IMR-90 (cell line): Measurements from ENCODE around the gene ITIH4. TPM values are rescaled to one million over a fixed set of nuclear protein-coding genes. Genes with fewer than 3 reads are reported as not detected.

Experiments
- ATAC-seq: fragments of 200-7000 bp; cut with Tn5 transposase; 2 replicates; pipeline ENCODE4 v1.9.1; 2020; ENCODE audit warnings: low read depth, mild to moderate bottlenecking, moderate library complexity
- BruUV-seq: library from RNA; stranded (reverse); fragments of 400-500 nt; replicated peaks from 2 replicates; lab custom pipeline; 2021; lab: Mats Ljungman, UMichigan
- CTCF ChIA-PET: fragments of 300-600 bp; formaldehyde crosslinking; extraction: SDS; loops from one replicate; lab custom pipeline; 2021; ENCODE audit warnings: antibody characterized with exemption; lab: Yijun Ruan, JAX
- POLR2A ChIA-PET: fragments of 300-600 bp; sonication (Branson Sonifier 250); formaldehyde crosslinking; loops from one replicate; lab custom pipeline; 2022; ENCODE audit warnings: antibody characterized with exemption; ENCODE audit not compliant: unreplicated experiment; lab: Charles Lee
- DNase-seq: peaks from one replicate; pipeline ENCODE4 v3.0.0; 2013
- H2AFZ ChIP-seq: replicated peaks from 2 replicates; pipeline ENCODE3; 2013; ENCODE audit warnings: low read length, mild to moderate bottlenecking; ENCODE audit not compliant: poor library complexity
- H2AK5ac ChIP-seq: 2 replicates; pipeline ENCODE4 v1.6.1; 2013; ENCODE audit warnings: low read depth, low read length, inconsistent platforms
- H2AK9ac ChIP-seq: replicated peaks from 2 replicates; pipeline ENCODE3; 2013; ENCODE audit warnings: mild to moderate bottlenecking, low read depth, low read length, moderate library complexity; ENCODE audit not compliant: poor library complexity
- H2BK120ac ChIP-seq: 2 replicates; pipeline ENCODE4 v1.6.1; 2013; ENCODE audit warnings: low read depth, low read length, inconsistent platforms
- H2BK15ac ChIP-seq: 3 replicates; pipeline ENCODE4 v1.6.1; 2013; ENCODE audit warnings: low read depth, low read length, inconsistent platforms
- H2BK20ac ChIP-seq: 2 replicates; pipeline ENCODE4 v1.6.1; 2013; ENCODE audit warnings: low read depth, mild to moderate bottlenecking, inconsistent platforms, low read length, moderate library complexity
- H2BK5ac ChIP-seq: 2 replicates; pipeline ENCODE4 v1.6.1; 2013; ENCODE audit warnings: mild to moderate bottlenecking, low read depth, low read length, inconsistent platforms; ENCODE audit not compliant: poor library complexity, severe bottlenecking
- H3K14ac ChIP-seq: replicated peaks from 2 replicates; pipeline ENCODE4 v1.6.1; 2013; ENCODE audit warnings: low read depth, low read length, inconsistent platforms
- H3K18ac ChIP-seq: 2 replicates; pipeline ENCODE4 v1.6.1; 2013; ENCODE audit warnings: low read depth, low read length, control low read depth
- H3K23ac ChIP-seq: 2 replicates; pipeline ENCODE4 v1.6.1; 2013; ENCODE audit warnings: low read depth, low read length, inconsistent platforms
- H3K27ac ChIP-seq: 2 replicates; pipeline ENCODE4 v1.5.1; 2013; ENCODE audit warnings: mild to moderate bottlenecking, control low read depth, low read length; ENCODE audit not compliant: insufficient read depth
- H3K27me3 ChIP-seq: 2 replicates; pipeline ENCODE4 v1.6.1; 2013; ENCODE audit warnings: low read length; ENCODE audit not compliant: control insufficient read depth, insufficient read depth
- H3K36me3 ChIP-seq: 2 replicates; pipeline ENCODE4 v1.6.1; 2013; ENCODE audit warnings: low read length, mixed read lengths; ENCODE audit not compliant: control insufficient read depth, insufficient read depth
- H3K4ac ChIP-seq: 2 replicates; pipeline ENCODE4 v1.6.1; 2013; ENCODE audit warnings: low read depth, low read length, inconsistent platforms
- H3K4me1 ChIP-seq: 2 replicates; pipeline ENCODE4 v1.6.1; 2013; ENCODE audit warnings: low read length, mixed read lengths; ENCODE audit not compliant: control insufficient read depth, insufficient read depth
- H3K4me2 ChIP-seq: 2 replicates; pipeline ENCODE4 v1.6.1; 2013; ENCODE audit warnings: low read depth, mild to moderate bottlenecking, control low read depth, low read length, moderate library complexity
- H3K4me3 ChIP-seq: 2 replicates; pipeline ENCODE4 v1.5.1; 2013; ENCODE audit warnings: low read depth, mild to moderate bottlenecking, control low read depth, low read length, moderate library complexity; ENCODE audit not compliant: insufficient read depth
- H3K56ac ChIP-seq: 2 replicates; pipeline ENCODE4 v1.6.1; 2013; ENCODE audit warnings: low read length, inconsistent platforms; ENCODE audit not compliant: insufficient read depth; ENCODE audit errors: extremely low read depth
- H3K79me1 ChIP-seq, 2 experiments: 2 replicates each; pipeline ENCODE4 v1.6.1; 2013; ENCODE audit warnings: low read length in 2 of 2, inconsistent platforms in 1 of 2, low read depth in 1 of 2
- H3K9ac ChIP-seq: 2 replicates; pipeline ENCODE4 v1.6.1; 2013; ENCODE audit warnings: low read depth, low read length, control low read depth
- H3K9me1 ChIP-seq: 2 replicates; pipeline ENCODE4 v1.6.1; 2013; ENCODE audit warnings: low read length, inconsistent platforms; ENCODE audit not compliant: insufficient read depth
- H3K9me3 ChIP-seq: 2 replicates; pipeline ENCODE4 v1.6.1; 2013; ENCODE audit warnings: low read length; ENCODE audit not compliant: control insufficient read depth, insufficient read depth
- H4K20me1 ChIP-seq: 2 replicates; pipeline ENCODE4 v1.6.1; 2013; ENCODE audit warnings: low read length, inconsistent platforms; ENCODE audit not compliant: insufficient read depth
- H4K5ac ChIP-seq: 2 replicates; pipeline ENCODE4 v1.6.1; 2013; ENCODE audit warnings: mild to moderate bottlenecking, low read depth, low read length, control low read depth
- H4K8ac ChIP-seq, 2 experiments: 2 replicates each; pipeline ENCODE4 v1.6.1; 2013; ENCODE audit warnings: low read depth in 2 of 2, low read length in 2 of 2, control low read depth in 1 of 2, inconsistent platforms in 1 of 2
- H4K91ac ChIP-seq: 2 replicates; pipeline ENCODE4 v1.6.1; 2013; ENCODE audit warnings: low read depth, low read length, inconsistent platforms; ENCODE audit not compliant: insufficient read depth
- BHLHE40 ChIP-seq: fragments of 150-350 bp; IDR thresholded peaks from 2 replicates; pipeline ENCODE4 v1.6.1; 2016; ENCODE audit warnings: mild to moderate bottlenecking, low read depth, low read length
- CEBPB ChIP-seq: IDR thresholded peaks from 2 replicates; pipeline ENCODE4 v1.6.1; 2012; ENCODE audit warnings: low read depth, low read length, improper control_type of control experiment
- NFE2L2 ChIP-seq: fragments of 150-350 bp; IDR thresholded peaks from 2 replicates; pipeline ENCODE4 v1.6.1; 2016; ENCODE audit warnings: low read depth, mild to moderate bottlenecking, low read length
- RAD21 ChIP-seq: IDR thresholded peaks from 2 replicates; pipeline ENCODE4 v1.6.1; 2012; ENCODE audit warnings: low read length, improper control_type of control experiment
- RCOR1 ChIP-seq: IDR thresholded peaks from 2 replicates; pipeline ENCODE4 v1.6.1; 2012; ENCODE audit warnings: mild to moderate bottlenecking, low read length, improper control_type of control experiment; ENCODE audit not compliant: insufficient replicate concordance
- RFX5 ChIP-seq: IDR thresholded peaks from 2 replicates; pipeline ENCODE4 v1.8.0; 2012; ENCODE audit warnings: low read depth, mild to moderate bottlenecking, low read length, moderate library complexity
- SMC3 ChIP-seq: fragments of 150-350 bp; IDR thresholded peaks from 2 replicates; pipeline ENCODE4 v1.6.1; 2016; ENCODE audit warnings: low read depth, mild to moderate bottlenecking, antibody characterized with exemption, low read length, moderate library complexity
- WGBS, 2 experiments: methylation state at CpG; one replicate each; pipeline versions ENCODE4 v1.1.5 to v1.1.7; 2013; ENCODE audit warnings: missing lambda C conversion rate in 2 of 2; ENCODE audit not compliant: insufficient read length in 1 of 2; ENCODE audit errors: extremely low coverage in 2 of 2; 5-methylcytosine and 5-hydroxymethylcytosine counted together
- dilution Hi-C: fragments of 300-500 bp; cut with HindIII; formaldehyde crosslinking; loops from one replicate; pipeline ENCODE4 v1.14.3; 2018; ENCODE audit warnings: low sequenced_read_pairs; ENCODE audit not compliant: unreplicated experiment
- in situ Hi-C: fragments of 300-500 bp; cut with MboI; formaldehyde crosslinking; loops from 3 replicates; pipeline ENCODE4 v1.14.3; 2019; ENCODE audit warnings: low sequenced_read_pairs, inconsistent platforms, mixed read lengths
- intact Hi-C: fragments of 100-400 bp; cut with micrococcal nuclease; formaldehyde crosslinking; loops from 2 replicates; pipeline ENCODE4 v1.10.0; 2022
- polyA plus RNA-seq, 3 experiments: library from polyadenylated mRNA; depleted of rRNA; stranded (reverse); fragments of >200 nt; gene quantifications; 2 replicates each; pipeline ENCODE4 v1.2.3, GENCODE V29; 2012; ENCODE audit warnings: low replicate concordance in 1 of 3
- total RNA-seq: library from RNA; depleted of rRNA; stranded (reverse); fragments of >200 nt; gene quantifications from 2 replicates; pipeline ENCODE4 v1.2.3, GENCODE V29; 2012
- TF ChIP-seq, protein P1 (sequence below): conservative IDR thresholded peaks from 2 replicates; pipeline ENCODE4 v1.5.1; 2012; ENCODE audit warnings: mild to moderate bottlenecking, low read depth, low read length, improper control_type of control experiment

ITIH4 gene
- total and polyA plus RNA-seq, 2 of the 4 experiments (the other 2 are of a cell fraction), result 0.26 to 0.36 TPM

DNA sequence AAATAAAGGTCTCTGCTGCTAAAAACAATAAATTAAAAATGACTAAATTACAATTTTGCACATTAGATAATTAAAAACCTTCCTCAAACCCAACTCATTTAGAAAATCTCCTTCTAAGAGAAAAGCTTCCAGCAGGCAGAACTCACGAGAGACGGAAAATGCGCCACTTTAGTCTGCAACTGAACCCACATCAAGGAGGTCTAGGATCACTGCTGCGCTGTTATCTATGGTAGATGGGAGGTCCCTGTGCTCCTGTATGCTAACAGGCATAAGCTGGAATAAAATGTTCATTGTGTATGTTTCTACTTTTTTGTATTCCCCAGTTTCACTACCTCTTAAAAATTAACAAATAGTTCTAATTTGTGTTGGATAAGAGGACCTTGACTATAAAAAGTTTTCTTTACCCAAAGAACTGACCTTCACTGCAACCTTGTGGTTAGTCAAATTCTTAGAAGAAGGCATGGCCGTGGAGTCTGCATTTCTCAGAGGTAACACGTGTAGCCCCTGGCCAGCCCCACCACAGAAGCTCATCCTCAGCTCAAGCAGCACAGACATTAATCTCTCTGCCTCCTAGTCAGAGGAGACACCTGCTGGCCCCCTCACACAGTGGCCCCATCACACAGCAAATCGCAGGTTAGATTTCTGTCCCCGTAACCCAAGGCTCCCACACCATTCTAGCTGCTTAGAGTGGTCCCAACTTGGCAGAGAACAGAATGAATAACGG is 44.6 kb upstream of the ITIH4 start (continued):
- no peak for TF ChIP-seq CEBPB

DNA sequence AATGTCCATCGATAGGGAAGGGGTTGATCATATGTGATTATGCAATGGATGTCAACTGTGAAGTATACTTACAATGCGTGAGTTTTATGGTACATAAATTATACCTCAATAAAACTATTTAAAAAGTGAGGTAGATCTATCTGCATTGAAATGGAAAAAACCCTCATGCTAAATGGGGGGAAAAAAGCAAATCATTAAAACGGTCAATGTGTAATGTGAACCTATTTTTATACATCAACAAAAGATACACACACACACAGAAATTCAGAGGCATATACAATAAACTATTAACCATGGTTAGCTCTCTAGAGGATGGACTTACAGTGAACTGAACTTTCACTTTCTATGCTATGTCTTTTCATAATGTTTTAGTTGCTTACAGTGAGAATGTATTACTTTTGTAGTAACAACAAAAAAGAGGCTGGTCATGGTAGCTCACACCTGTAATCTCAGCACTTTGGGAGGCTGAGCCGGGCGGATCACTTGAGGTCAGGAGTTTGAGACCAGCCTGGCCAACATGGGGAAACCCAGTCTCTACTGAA is 43.8 kb upstream of the ITIH4 start:
- peaks cover 10% of the 10 kb centered on the region; the same call in 1 of the 2 replicates for H3K9me1 ChIP-seq
- H3K4ac ChIP-seq, result no peak overlapping the region
- H4K20me1 ChIP-seq, result no peaks in the 10 kb centered on the region; the same call in 1 of the 2 replicates
- CTCF ChIA-PET, result interaction anchor here (1.0 kb wide), 2 partner anchors 9 to 18 kb away, joined by 3 to 7 read pairs; no protein-coding TSS in a partner anchor
- intact Hi-C loops, result no loop called here
- no peak overlapping the region for H3K18ac ChIP-seq
- no TSS peak for BruUV-seq
- H2BK15ac ChIP-seq, result no peak overlapping the region
- H2BK20ac ChIP-seq, result no peak overlapping the region
- no peak overlapping the region for H3K14ac ChIP-seq
- no peaks in the 10 kb centered on the region for H3K9me3 ChIP-seq
- no peak overlapping the region for H2AK5ac ChIP-seq
- no peak overlapping the region for H4K8ac ChIP-seq
- in situ Hi-C loops, result no loop called here
- no peak overlapping the region for H3K56ac ChIP-seq
- no peak overlapping the region for H3K23ac ChIP-seq
- H3K27me3 ChIP-seq, result no peaks in the 10 kb centered on the region
- POLR2A ChIA-PET, result no interaction called here
- no peak overlapping the region for H2AFZ ChIP-seq
- peaks cover 16 to 57% of the 10 kb centered on the region in 2 experiments for H3K79me1 ChIP-seq
- no peak overlapping the region for H2BK120ac ChIP-seq
- 0 out of 2 replicates have a peak, but pooled peaks have one; percentile 0 for TF ChIP-seq CEBPB
- no peak for TF ChIP-seq SMC3
- no peak for TF ChIP-seq BHLHE40
- no peak for TF ChIP-seq RFX5
- no peak for TF ChIP-seq NFE2L2
- TF ChIP-seq, protein P1, sequence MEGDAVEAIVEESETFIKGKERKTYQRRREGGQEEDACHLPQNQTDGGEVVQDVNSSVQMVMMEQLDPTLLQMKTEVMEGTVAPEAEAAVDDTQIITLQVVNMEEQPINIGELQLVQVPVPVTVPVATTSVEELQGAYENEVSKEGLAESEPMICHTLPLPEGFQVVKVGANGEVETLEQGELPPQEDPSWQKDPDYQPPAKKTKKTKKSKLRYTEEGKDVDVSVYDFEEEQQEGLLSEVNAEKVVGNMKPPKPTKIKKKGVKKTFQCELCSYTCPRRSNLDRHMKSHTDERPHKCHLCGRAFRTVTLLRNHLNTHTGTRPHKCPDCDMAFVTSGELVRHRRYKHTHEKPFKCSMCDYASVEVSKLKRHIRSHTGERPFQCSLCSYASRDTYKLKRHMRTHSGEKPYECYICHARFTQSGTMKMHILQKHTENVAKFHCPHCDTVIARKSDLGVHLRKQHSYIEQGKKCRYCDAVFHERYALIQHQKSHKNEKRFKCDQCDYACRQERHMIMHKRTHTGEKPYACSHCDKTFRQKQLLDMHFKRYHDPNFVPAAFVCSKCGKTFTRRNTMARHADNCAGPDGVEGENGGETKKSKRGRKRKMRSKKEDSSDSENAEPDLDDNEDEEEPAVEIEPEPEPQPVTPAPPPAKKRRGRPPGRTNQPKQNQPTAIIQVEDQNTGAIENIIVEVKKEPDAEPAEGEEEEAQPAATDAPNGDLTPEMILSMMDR, result no peak
- no peak for TF ChIP-seq RAD21
- no peak for TF ChIP-seq RCOR1
- no peak overlapping the region for H3K4me3 ChIP-seq
- H2BK5ac ChIP-seq, result no peak overlapping the region
- WGBS, 2 experiments, result 40% methylated on average over 2 of the region's 5 CpGs; no CpG with 5 or more reads in 1 of the 2 experiments
- no peak overlapping the region for H4K91ac ChIP-seq
- H3K9ac ChIP-seq, result no peak overlapping the region
- peaks cover 3% of the 10 kb centered on the region; the same call in 1 of the 2 replicates for H3K36me3 ChIP-seq
- H3K27ac ChIP-seq, result no peak overlapping the region
- H3K4me1 ChIP-seq, result peaks cover 9% of the 10 kb centered on the region
- ATAC-seq (peak; percentile 44; the same call in 1 of the 2 replicates), DNase-seq (no peak)
- H4K5ac ChIP-seq, result no peak overlapping the region
- dilution Hi-C loops, result no loop called here
- H3K4me2 ChIP-seq, result peak overlapping the region; percentile 67
- H2AK9ac ChIP-seq, result no peak overlapping the region
